PC-3 (cell line): ENCODE results near the gene ZNF592.

Experiments used
- EZH2 ChIP-seq: fragments of 300-600 bp; sonication (generic); IDR thresholded peaks from one replicate; pipeline ENCODE4 v1.6.1; 2017; ENCODE audit warnings: antibody characterized with exemption, mild to moderate bottlenecking, low read length; ENCODE audit not compliant: unreplicated experiment
- EZH2phosphoT487 ChIP-seq: fragments of 300-600 bp; sonication (generic); IDR thresholded peaks from 2 replicates; pipeline ENCODE4 v1.6.1; 2018; ENCODE audit warnings: mild to moderate bottlenecking, antibody characterized with exemption, low read length, borderline replicate concordance
- TF ChIP-seq, protein P1 (sequence below): fragments of 300-600 bp; sonication (generic); conservative IDR thresholded peaks from 2 replicates; pipeline ENCODE4 v1.5.1; 2017; ENCODE audit warnings: antibody characterized with exemption, low read depth, mild to moderate bottlenecking, low read length

DNA sequence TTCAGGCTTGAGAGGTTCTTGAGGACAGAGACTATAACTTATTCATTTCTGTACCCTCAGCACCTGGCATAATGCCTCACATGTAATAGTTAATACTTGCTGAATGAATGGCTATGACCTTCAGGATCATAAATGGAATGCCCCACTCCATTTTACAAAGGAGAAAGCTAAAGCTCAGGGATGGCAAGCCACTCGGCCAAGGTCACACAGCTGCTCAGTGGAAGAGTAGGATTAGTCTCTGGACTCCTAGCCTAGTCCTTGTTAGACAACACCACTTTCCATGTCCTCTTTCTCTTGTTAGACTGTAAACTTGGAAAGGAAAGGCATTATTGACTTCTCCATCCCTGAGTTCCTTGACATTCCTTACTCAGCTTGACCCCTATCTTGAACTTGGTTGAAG lies 65.5 kb downstream of the ZNF592 start:
- TF ChIP-seq, protein P1, sequence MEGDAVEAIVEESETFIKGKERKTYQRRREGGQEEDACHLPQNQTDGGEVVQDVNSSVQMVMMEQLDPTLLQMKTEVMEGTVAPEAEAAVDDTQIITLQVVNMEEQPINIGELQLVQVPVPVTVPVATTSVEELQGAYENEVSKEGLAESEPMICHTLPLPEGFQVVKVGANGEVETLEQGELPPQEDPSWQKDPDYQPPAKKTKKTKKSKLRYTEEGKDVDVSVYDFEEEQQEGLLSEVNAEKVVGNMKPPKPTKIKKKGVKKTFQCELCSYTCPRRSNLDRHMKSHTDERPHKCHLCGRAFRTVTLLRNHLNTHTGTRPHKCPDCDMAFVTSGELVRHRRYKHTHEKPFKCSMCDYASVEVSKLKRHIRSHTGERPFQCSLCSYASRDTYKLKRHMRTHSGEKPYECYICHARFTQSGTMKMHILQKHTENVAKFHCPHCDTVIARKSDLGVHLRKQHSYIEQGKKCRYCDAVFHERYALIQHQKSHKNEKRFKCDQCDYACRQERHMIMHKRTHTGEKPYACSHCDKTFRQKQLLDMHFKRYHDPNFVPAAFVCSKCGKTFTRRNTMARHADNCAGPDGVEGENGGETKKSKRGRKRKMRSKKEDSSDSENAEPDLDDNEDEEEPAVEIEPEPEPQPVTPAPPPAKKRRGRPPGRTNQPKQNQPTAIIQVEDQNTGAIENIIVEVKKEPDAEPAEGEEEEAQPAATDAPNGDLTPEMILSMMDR: no peak
- TF ChIP-seq EZH2phosphoT487 (no peak), EZH2 (no peak)
